Measurements from ENCODE around the gene UBR3. TPM values are rescaled to one million over a fixed set of nuclear protein-coding genes. Genes with fewer than 3 reads are reported as not detected.

The UBR3 gene
- total RNA-seq, 6 experiments from 2014 or later, result 25.3 to 37.3 (median 29.9) TPM

GRCh38 chr2:169824373-169825333 is 2.6 kb upstream of the UBR3 start, which contains the start of gene METTL5:
METTL5 (minus strand) TSS chr2:169824905; CDS start chr2:169824597, 308 bp downstream.
- peaks cover 0 to 20% (median 7%) of the 10 kb centered on the region in 4 donors for H3K4me1 ChIP-seq
- peak; percentile 82 to 89 (median 86) for ATAC-seq
- intact Hi-C loops (cut with DNase I), result no loop called here

GRCh38 chr2:169828141-169828811 is 1.0 kb downstream of the UBR3 start:
- no peaks in the 10 kb centered on the region for H3K36me3 ChIP-seq
- peak overlapping the region; percentile 75 to 90 (median 79) for H3K4me3 ChIP-seq
- H3K9me3 ChIP-seq, result no peaks in the 10 kb centered on the region
- H3K4me1 ChIP-seq, result peaks cover 0 to 20% (median 7%) of the 10 kb centered on the region in 4 donors
- peak in 1 of 3 donors; percentile 63 for DNase-seq
- peak overlapping the region; percentile 55 to 88 (median 80) for H3K27ac ChIP-seq
- peak; percentile 51 to 68 (median 60) for ATAC-seq
- intact Hi-C loops (cut with DNase I), result no loop called here
- TF ChIP-seq POLR2A (IDR thresholded peaks at IDR 0.05) (no peak), CTCF (IDR thresholded peaks at IDR 0.05) (no peak)
- H3K27me3 ChIP-seq, result no peaks in the 10 kb centered on the region
- WGBS (ENCODE audit: insufficient coverage, low coverage, low lambda C conversion rate, missing lambda C conversion rate), result 0% methylated on average over 13 of the region's 13 CpGs

More at GRCh38 chr2:169824373-169825333, 2.6 kb upstream of the UBR3 start, which contains the start of gene METTL5:
- no peaks in the 10 kb centered on the region for H3K27me3 ChIP-seq
- peak within 1 kb of the TSS; percentile 70 to 93 (median 84) for H3K4me3 ChIP-seq
- DNase-seq, result peak; percentile 88 to 90 (median 88)
- H3K36me3 ChIP-seq, result no peaks in the 10 kb centered on the region
- peak; percentile 72 for TF ChIP-seq POLR2A (IDR thresholded peaks at IDR 0.05)
- peak; percentile 98 to 99 (median 99) for TF ChIP-seq CTCF (IDR thresholded peaks at IDR 0.05)
- no peaks in the 10 kb centered on the region for H3K9me3 ChIP-seq
- 5% methylated on average over 19 of the region's 61 CpGs for WGBS (ENCODE audit: insufficient coverage, low coverage, low lambda C conversion rate, missing lambda C conversion rate)
- peak within 1 kb of the TSS; percentile 16 to 69 (median 64) for H3K27ac ChIP-seq

- ATAC-seq (no peak), DNase-seq (no peak)
- intact Hi-C loops (cut with DNase I), result no loop called here
- H3K4me1 ChIP-seq, result peaks cover 0 to 22% (median 5%) of the 10 kb centered on the region in 4 donors
- H3K27me3 ChIP-seq, result no peaks in the 10 kb centered on the region
- no peaks in the 10 kb centered on the region for H3K9me3 ChIP-seq
- no peak overlapping the region for H3K4me3 ChIP-seq
- WGBS (ENCODE audit: insufficient coverage, low coverage, low lambda C conversion rate, missing lambda C conversion rate), result 71% methylated on average over 1 of the region's 1 CpG
- TF ChIP-seq POLR2A (IDR thresholded peaks at IDR 0.05), result no peak
- no peak for TF ChIP-seq CTCF (IDR thresholded peaks at IDR 0.05)
- H3K27ac ChIP-seq, result no peak overlapping the region
- H3K36me3 ChIP-seq, result no peaks in the 10 kb centered on the region
Observed at GRCh38 chr2:169834401-169834800, 7.1 kb downstream of the UBR3 start.

GRCh38 chr2:169838743-169839489 is 11.7 kb downstream of the UBR3 start:
- Histone ChIP-seq H3K27ac (no peak overlapping the region), H3K9me3 (no peaks in the 10 kb centered on the region), H3K36me3 (no peaks in the 10 kb centered on the region), H3K4me3 (no peak overlapping the region), H3K4me1 (peaks cover 0 to 17% (median 5%) of the 10 kb centered on the region in 4 donors), H3K27me3 (no peaks in the 10 kb centered on the region)
- ATAC-seq, result peak; percentile 23 to 75 (median 55)
- TF ChIP-seq POLR2A (IDR thresholded peaks at IDR 0.05) (no peak), CTCF (IDR thresholded peaks at IDR 0.05) (no peak)
- intact Hi-C loops (cut with DNase I), result no loop called here
- DNase-seq, result no peak
- WGBS (ENCODE audit: insufficient coverage, low coverage, low lambda C conversion rate, missing lambda C conversion rate), result 81% methylated on average over 2 of the region's 2 CpGs

Data from right lobe of liver (tissue), 6 donors.